WTC11 (cell line): ENCODE data around the gene CFAP221. TPM values are rescaled to one million over a fixed set of nuclear protein-coding genes. Genes with fewer than 3 reads are reported as not detected.

Source experiments
- AFF4 ChIP-seq: sonication (generic); formaldehyde crosslinking; IDR thresholded peaks from 2 replicates; pipeline ENCODE4 v1.8.1; 2023; ENCODE audit warnings: mild to moderate bottlenecking, missing genetic modification reagents, borderline replicate concordance
- AR ChIP-seq: fragments of 250-450 bp; sonication (Bioruptor Pico); IDR thresholded peaks from 2 replicates; pipeline ENCODE4 v1.9.0; 2021; ENCODE audit warnings: mild to moderate bottlenecking
- ARID4B ChIP-seq: sonication (generic); formaldehyde crosslinking; IDR thresholded peaks from 2 replicates; pipeline ENCODE4 v1.8.0; 2023; ENCODE audit warnings: missing genetic modification reagents, mild to moderate bottlenecking, borderline replicate concordance
- ATF6 ChIP-seq: sonication (generic); formaldehyde crosslinking; IDR thresholded peaks from 2 replicates; pipeline ENCODE4 v1.8.1; 2023; ENCODE audit warnings: mild to moderate bottlenecking, missing genetic modification reagents
- CREM ChIP-seq: sonication (generic); formaldehyde crosslinking; IDR thresholded peaks from 2 replicates; pipeline ENCODE4 v1.8.1; 2022; ENCODE audit warnings: mild to moderate bottlenecking, missing genetic modification reagents, moderate library complexity
- E2F5 ChIP-seq: sonication (generic); formaldehyde crosslinking; IDR thresholded peaks from 2 replicates; pipeline ENCODE4 v1.8.1; 2022; ENCODE audit warnings: mild to moderate bottlenecking, moderate library complexity, missing genetic modification reagents
- HMGXB4 ChIP-seq: sonication (generic); formaldehyde crosslinking; IDR thresholded peaks from 2 replicates; pipeline ENCODE4 v1.8.1; 2023; ENCODE audit warnings: mild to moderate bottlenecking, moderate library complexity, missing genetic modification reagents
- MXD4 ChIP-seq: fragments of 250-450 bp; sonication (Bioruptor Pico); IDR thresholded peaks from 2 replicates; pipeline ENCODE4 v1.8.0; 2021; ENCODE audit warnings: mild to moderate bottlenecking, moderate library complexity, borderline replicate concordance
- PRRX2 ChIP-seq: fragments of 250-450 bp; sonication (Bioruptor Pico); IDR thresholded peaks from 2 replicates; pipeline ENCODE4 v1.8.0; 2021; ENCODE audit warnings: mild to moderate bottlenecking
- RELA ChIP-seq: sonication (generic); formaldehyde crosslinking; IDR thresholded peaks from 2 replicates; pipeline ENCODE4 v1.8.1; 2022; ENCODE audit warnings: missing genetic modification reagents, mild to moderate bottlenecking, borderline replicate concordance
- SMAD4 ChIP-seq: sonication (generic); formaldehyde crosslinking; IDR thresholded peaks from 2 replicates; pipeline ENCODE4 v1.8.0; 2022; ENCODE audit warnings: mild to moderate bottlenecking, missing genetic modification reagents
- TCF7 ChIP-seq: sonication (generic); formaldehyde crosslinking; IDR thresholded peaks from 2 replicates; pipeline ENCODE4 v1.8.0; 2022; ENCODE audit warnings: mild to moderate bottlenecking, low read depth, missing genetic modification reagents, moderate library complexity
- ZNF232 ChIP-seq: sonication (generic); formaldehyde crosslinking; IDR thresholded peaks from 2 replicates; pipeline ENCODE4 v1.8.0; 2022; ENCODE audit warnings: mild to moderate bottlenecking, missing genetic modification reagents
- ZNF281 ChIP-seq: sonication (generic); formaldehyde crosslinking; IDR thresholded peaks from 2 replicates; pipeline ENCODE4 v1.8.0; 2023; ENCODE audit warnings: mild to moderate bottlenecking, missing genetic modification reagents
- ZNF423 ChIP-seq: fragments of 250-450 bp; sonication (Bioruptor Pico); IDR thresholded peaks from 2 replicates; pipeline ENCODE4 v2.1.2; 2022; ENCODE audit warnings: mild to moderate bottlenecking, moderate library complexity
- ZNF512 ChIP-seq: sonication (generic); formaldehyde crosslinking; IDR thresholded peaks from 2 replicates; pipeline ENCODE4 v1.8.1; 2022; ENCODE audit warnings: missing genetic modification reagents, borderline replicate concordance
- total RNA-seq: library from RNA; stranded (reverse); gene quantifications from 3 replicates; pipeline ENCODE4 v1.2.3, GENCODE V29; 2021

Gene CFAP221
- total RNA-seq, 1 experiment from 2014 or later: 0.35 TPM

GRCh38 chr2:119523952-119524694 lies 20.1 kb upstream of the CFAP221 start, which contains the start of gene SCTR (continued):
- TF ChIP-seq ARID4B (peak; percentile 63; the same call in 1 of the 2 replicates), MXD4 (no peak), PRRX2 (CRISPR knock-in tag) (no peak), ZNF232 (no peak), TCF7 (CRISPR knock-in tag) (no peak), ZNF512 (no peak), ZNF281 (CRISPR knock-in tag) (no peak), AFF4 (CRISPR knock-in tag) (no peak), HMGXB4 (peak; percentile 65), RELA (CRISPR knock-in tag) (0 out of 2 replicates have a peak, but pooled peaks have one; percentile 28), E2F5 (CRISPR knock-in tag) (peak; percentile 67; the same call in 1 of the 2 replicates), ATF6 (CRISPR knock-in tag) (no peak), ZNF423 (CRISPR knock-in tag) (no peak), CREM (CRISPR knock-in tag) (peak; percentile 49; the same call in 1 of the 2 replicates), AR (no peak), SMAD4 (CRISPR knock-in tag) (no peak)
